Fibroblast of skin of scalp (primary cell): ENCODE measurements around the gene HES2.
"Not testable (repeated sequence)": the region's sequence is repeated elsewhere in the genome, so short reads cannot be mapped to it uniquely, and the experiment has no call there.

Source experiments
- DNase-seq: peaks from one replicate; pipeline ENCODE4 v3.0.0-alpha.2; 2013

The HES2 gene

GRCh38 chr1:6454856-6455751 is 35.4 kb upstream of the HES2 start:
- DNase-seq, result peak; percentile 9

- not testable (repeated sequence) for DNase-seq
Measured at GRCh38 chr1:6453895-6454855, 34.5 kb upstream of the HES2 start.

- DNase-seq, result no peak
Measured at GRCh38 chr1:6450943-6451373, 31.2 kb upstream of the HES2 start.

GRCh38 chr1:6450486-6450885 is 30.8 kb upstream of the HES2 start:
- DNase-seq, result not testable (repeated sequence)

GRCh38 chr1:6450005-6450450 is 30.3 kb upstream of the HES2 start:
- no peak for DNase-seq

- peak; percentile 17 for DNase-seq
Measured at GRCh38 chr1:6448749-6449631, 29.3 kb upstream of the HES2 start.

GRCh38 chr1:6447818-6448748 is 28.4 kb upstream of the HES2 start:
- no peak for DNase-seq

- DNase-seq, result no peak
Measured at GRCh38 chr1:6447016-6447817, 27.5 kb upstream of the HES2 start.

GRCh38 chr1:6446665-6447015 is 26.9 kb upstream of the HES2 start:
- DNase-seq, result no peak

- not testable (repeated sequence) for DNase-seq
Measured at GRCh38 chr1:6445929-6446328, 26.2 kb upstream of the HES2 start.

GRCh38 chr1:6445062-6445763 is 25.5 kb upstream of the HES2 start:
- no peak for DNase-seq

GRCh38 chr1:6444377-6444776 is 24.7 kb upstream of the HES2 start:
- no peak for DNase-seq

GRCh38 chr1:6443339-6444115 is 23.8 kb upstream of the HES2 start:
- no peak for DNase-seq

GRCh38 chr1:6441586-6441985 is 21.9 kb upstream of the HES2 start:
- no peak for DNase-seq

GRCh38 chr1:6440198-6441126 is 20.7 kb upstream of the HES2 start:
- peak; percentile 43 for DNase-seq

GRCh38 chr1:6438047-6438525 is 18.4 kb upstream of the HES2 start:
- peak; percentile 39 for DNase-seq

- DNase-seq, result not testable (repeated sequence)
Measured at GRCh38 chr1:6437012-6437700, 17.4 kb upstream of the HES2 start.
